B cell (primary cell): ENCODE measurements around the gene SGIP1.

Experiments
- CTCF ChIP-seq: fragments of 200-600 bp; IDR thresholded peaks from one replicate; pipeline ENCODE4 v1.8.0; 2022; ENCODE audit warnings: antibody characterized with exemption, mild to moderate bottlenecking
- EZH2 ChIP-seq: IDR thresholded peaks from 2 replicates; pipeline ENCODE4 v1.6.1; 2012; ENCODE audit warnings: borderline replicate concordance, low read depth, mild to moderate bottlenecking, moderate library complexity, low read length; ENCODE audit not compliant: insufficient read depth, poor library complexity, severe bottlenecking

GRCh38 chr1:66711420-66711819 is 177.5 kb downstream of the SGIP1 start:
- TF ChIP-seq CTCF, result no peak
- no peak for TF ChIP-seq EZH2
